ENCODE measurements around the gene ADGRF1. TPM values are rescaled to one million over a fixed set of nuclear protein-coding genes. Genes with fewer than 3 reads are reported as not detected.

ADGRF1 gene
- total RNA-seq, 2 donors from 2014 or later = not detected

GRCh38 chr6:46967826-46968349, 74.2 kb downstream of the ADGRF1 start:
- TF ChIP-seq CTCF (IDR thresholded peaks at IDR 0.05) = no peak
- DNase-seq (ENCODE audit: low spot score) = no peak
- H3K4me3 ChIP-seq = no peak overlapping the region
- H3K9me3 ChIP-seq = no peaks in the 10 kb centered on the region
- no peaks in the 10 kb centered on the region for H3K27me3 ChIP-seq
- no peak overlapping the region for H3K27ac ChIP-seq
- peaks cover 0 to 26% of the 10 kb centered on the region in 2 donors for H3K4me1 ChIP-seq
- H3K36me3 ChIP-seq = no peaks in the 10 kb centered on the region

GRCh38 chr6:46964716-46965519, 77.2 kb downstream of the ADGRF1 start:
- Histone ChIP-seq H3K36me3 (no peaks in the 10 kb centered on the region), H3K9me3 (no peaks in the 10 kb centered on the region), H3K27me3 (no peaks in the 10 kb centered on the region), H3K27ac (no peak overlapping the region), H3K4me1 (peaks cover 0 to 30% of the 10 kb centered on the region in 2 donors), H3K4me3 (no peak overlapping the region)
- no peak for DNase-seq (ENCODE audit: low spot score)
- TF ChIP-seq CTCF (IDR thresholded peaks at IDR 0.05) = no peak

DNA sequence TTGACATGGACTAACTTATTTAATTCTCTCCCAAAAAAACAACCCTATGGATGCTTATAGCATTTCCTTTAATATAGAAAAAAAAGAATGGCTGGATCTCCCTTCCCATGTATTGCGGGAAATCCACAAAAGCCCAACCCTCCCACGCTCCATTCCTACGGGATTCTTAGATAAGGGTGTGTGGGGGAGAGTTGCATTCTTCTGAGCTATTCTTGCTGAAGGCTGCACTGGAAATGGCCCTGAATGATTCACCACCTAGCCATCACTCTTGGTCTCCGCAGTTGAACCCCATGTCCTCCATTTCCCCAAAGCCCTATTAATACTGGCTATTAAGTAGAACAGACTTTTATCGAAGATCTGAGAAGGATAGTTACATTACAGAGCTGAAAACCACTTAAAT, 78.5 kb downstream of the ADGRF1 start:
- H3K27me3 ChIP-seq = no peaks in the 10 kb centered on the region
- no peak for DNase-seq (ENCODE audit: low spot score)
- no peak for TF ChIP-seq CTCF (IDR thresholded peaks at IDR 0.05)
- H3K4me3 ChIP-seq = no peak overlapping the region
- no peaks in the 10 kb centered on the region for H3K9me3 ChIP-seq
- no peak overlapping the region for H3K27ac ChIP-seq
- peaks cover 0 to 30% of the 10 kb centered on the region in 2 donors for H3K4me1 ChIP-seq
- H3K36me3 ChIP-seq = no peaks in the 10 kb centered on the region

GRCh38 chr6:46963039-46963438, 79.1 kb downstream of the ADGRF1 start:
- Histone ChIP-seq H3K9me3 (no peaks in the 10 kb centered on the region), H3K27me3 (no peaks in the 10 kb centered on the region), H3K36me3 (no peaks in the 10 kb centered on the region), H3K4me3 (no peak overlapping the region), H3K4me1 (peaks cover 0 to 30% of the 10 kb centered on the region in 2 donors), H3K27ac (no peak overlapping the region)
- TF ChIP-seq CTCF (IDR thresholded peaks at IDR 0.05) = no peak
- DNase-seq (ENCODE audit: low spot score) = no peak

- DNase-seq (ENCODE audit: low spot score) = no peak
These were observed 80.4 kb downstream of the ADGRF1 start for GRCh38 chr6:46961711-46962110.

More at GRCh38 chr6:46961711-46962110, 80.4 kb downstream of the ADGRF1 start:
- peaks cover 0 to 30% of the 10 kb centered on the region in 2 donors for H3K4me1 ChIP-seq
- H3K4me3 ChIP-seq = no peak overlapping the region
- TF ChIP-seq CTCF (IDR thresholded peaks at IDR 0.05) = no peak
- no peak overlapping the region for H3K27ac ChIP-seq
- no peaks in the 10 kb centered on the region for H3K27me3 ChIP-seq
- no peaks in the 10 kb centered on the region for H3K9me3 ChIP-seq
- no peaks in the 10 kb centered on the region for H3K36me3 ChIP-seq

Data from right atrium auricular region (tissue), 2 donors.